ENCODE measurements around the gene GGA1.

GGA1 gene

GRCh38 chr22:37663521-37664140 lies 55.0 kb downstream of the GGA1 start:
- peak; percentile 29 for DNase-seq (ENCODE audit: low read depth)
- TF ChIP-seq CTCF (conservative IDR thresholded peaks at IDR 0.05; ENCODE audit: low read length): no peak
- no peak overlapping the region for H3K4me3 ChIP-seq (ENCODE audit: low read length)

GRCh38 chr22:37664249-37665101 lies 55.8 kb downstream of the GGA1 start:
- TF ChIP-seq CTCF (conservative IDR thresholded peaks at IDR 0.05; ENCODE audit: low read length): no peak
- DNase-seq (ENCODE audit: low read depth): no peak
- H3K4me3 ChIP-seq (ENCODE audit: low read length): no peak overlapping the region

GRCh38 chr22:37665487-37665886 lies 56.9 kb downstream of the GGA1 start:
- TF ChIP-seq CTCF (conservative IDR thresholded peaks at IDR 0.05; ENCODE audit: low read length): no peak
- no peak for DNase-seq (ENCODE audit: low read depth)

GRCh38 chr22:37669586-37669985 lies 61.0 kb downstream of the GGA1 start:
- DNase-seq (ENCODE audit: low read depth): peak; percentile 86

More at GRCh38 chr22:37665487-37665886, 56.9 kb downstream of the GGA1 start:
- no peak overlapping the region for H3K4me3 ChIP-seq (ENCODE audit: low read length)

GRCh38 chr22:37672206-37672919 lies 63.7 kb downstream of the GGA1 start:
- no peak for TF ChIP-seq CTCF (conservative IDR thresholded peaks at IDR 0.05; ENCODE audit: low read length)
- DNase-seq (ENCODE audit: low read depth): no peak
- H3K4me3 ChIP-seq (ENCODE audit: low read length): no peak overlapping the region

More at GRCh38 chr22:37669586-37669985, 61.0 kb downstream of the GGA1 start:
- TF ChIP-seq CTCF (conservative IDR thresholded peaks at IDR 0.05; ENCODE audit: low read length): no peak
- H3K4me3 ChIP-seq (ENCODE audit: low read length): no peak overlapping the region

GRCh38 chr22:37672920-37673455 lies 64.4 kb downstream of the GGA1 start:
- H3K4me3 ChIP-seq (ENCODE audit: low read length): no peak overlapping the region
- no peak for TF ChIP-seq CTCF (conservative IDR thresholded peaks at IDR 0.05; ENCODE audit: low read length)
- DNase-seq (ENCODE audit: low read depth): no peak
